Duodenal mucosa (tissue), 2 donors: ENCODE measurements around the gene COL27A1.

Source experiments
- H3K27ac ChIP-seq: one replicate; pipeline ENCODE4 v1.7.0; 2013; ENCODE audit warnings: low read depth, low read length
- H3K27me3 ChIP-seq, 2 donors: one replicate each; pipeline ENCODE4 v1.7.0; 2013; ENCODE audit warnings: low read length in 2 of 2, control low read depth in 1 of 2; ENCODE audit not compliant: insufficient read depth in 2 of 2, control insufficient read depth in 1 of 2
- H3K36me3 ChIP-seq, 2 donors: one replicate each; pipeline ENCODE4 v1.7.0; 2013; ENCODE audit warnings: low read length in 2 of 2, control low read depth in 1 of 2; ENCODE audit not compliant: insufficient read depth in 2 of 2, control insufficient read depth in 1 of 2
- H3K4me1 ChIP-seq, 2 donors: one replicate each; pipeline ENCODE4 v1.7.0; 2013; ENCODE audit warnings: low read length in 2 of 2, control low read depth in 1 of 2; ENCODE audit not compliant: insufficient read depth in 2 of 2, control insufficient read depth in 1 of 2
- H3K4me3 ChIP-seq, 2 donors: one replicate each; pipeline ENCODE4 v1.7.0; 2013; ENCODE audit warnings: low read length in 2 of 2, low read depth in 1 of 2
- H3K9ac ChIP-seq, 2 donors: one replicate each; pipeline ENCODE4 v1.7.0; 2013; ENCODE audit warnings: low read length in 2 of 2, low read depth in 1 of 2
- H3K9me3 ChIP-seq, 2 donors: one replicate each; pipeline ENCODE4 v1.7.0; 2013; ENCODE audit warnings: low read length in 2 of 2, control low read depth in 1 of 2; ENCODE audit not compliant: control insufficient read depth in 1 of 2

Gene COL27A1

DNA sequence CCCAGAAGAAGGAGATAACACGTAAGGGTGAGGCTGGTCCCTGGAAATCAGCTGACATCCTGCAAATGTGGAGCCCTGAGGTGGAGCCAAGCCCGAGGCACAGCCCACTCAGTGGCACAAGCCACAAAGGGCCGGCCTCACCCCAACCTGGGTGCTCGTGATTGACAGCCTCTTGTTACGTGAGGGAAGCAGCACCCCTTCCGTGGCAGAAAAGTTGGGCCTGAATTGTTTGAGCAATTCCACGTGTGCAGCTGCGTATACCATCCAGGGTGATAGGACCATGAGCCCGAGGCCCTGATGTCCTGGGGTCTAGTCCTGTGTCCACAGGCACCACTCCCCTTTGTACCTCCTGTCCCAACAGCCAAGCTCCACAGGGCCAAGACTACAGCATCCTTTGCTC lies 179.2 kb downstream of the COL27A1 start:
- peaks cover 17 to 44% of the 10 kb centered on the region in 2 donors for H3K36me3 ChIP-seq
- H3K4me3 ChIP-seq = no peak overlapping the region
- H3K27ac ChIP-seq = no peak overlapping the region
- no peaks in the 10 kb centered on the region for H3K27me3 ChIP-seq
- H3K9me3 ChIP-seq = no peaks in the 10 kb centered on the region
- H3K4me1 ChIP-seq = no peaks in the 10 kb centered on the region
- no peak overlapping the region for H3K9ac ChIP-seq

DNA sequence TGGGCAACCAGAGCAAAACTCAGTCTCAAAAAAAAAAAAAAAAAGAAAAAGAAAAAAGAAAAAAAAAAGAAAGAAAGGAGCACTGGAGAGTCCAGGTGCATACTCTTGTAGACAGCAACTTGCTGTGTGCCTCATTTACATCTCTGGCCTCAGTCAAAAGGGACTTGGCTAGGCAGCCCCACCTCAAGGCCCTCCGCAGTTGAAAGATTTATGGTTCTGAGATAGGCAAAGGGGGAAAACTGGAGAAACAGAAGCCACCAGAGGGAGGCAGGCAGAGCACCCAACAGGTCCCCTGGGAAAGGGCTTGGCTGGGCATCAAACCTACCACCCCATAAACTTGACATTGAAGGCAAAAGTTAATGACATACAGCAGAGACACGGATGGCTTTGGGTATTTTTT lies 180.4 kb downstream of the COL27A1 start:
- no peaks in the 10 kb centered on the region for H3K9me3 ChIP-seq
- no peak overlapping the region for H3K27ac ChIP-seq
- peaks cover 28 to 55% of the 10 kb centered on the region in 2 donors for H3K36me3 ChIP-seq
- no peak overlapping the region for H3K4me3 ChIP-seq
- no peak overlapping the region for H3K9ac ChIP-seq
- no peaks in the 10 kb centered on the region for H3K27me3 ChIP-seq
- no peaks in the 10 kb centered on the region for H3K4me1 ChIP-seq

DNA sequence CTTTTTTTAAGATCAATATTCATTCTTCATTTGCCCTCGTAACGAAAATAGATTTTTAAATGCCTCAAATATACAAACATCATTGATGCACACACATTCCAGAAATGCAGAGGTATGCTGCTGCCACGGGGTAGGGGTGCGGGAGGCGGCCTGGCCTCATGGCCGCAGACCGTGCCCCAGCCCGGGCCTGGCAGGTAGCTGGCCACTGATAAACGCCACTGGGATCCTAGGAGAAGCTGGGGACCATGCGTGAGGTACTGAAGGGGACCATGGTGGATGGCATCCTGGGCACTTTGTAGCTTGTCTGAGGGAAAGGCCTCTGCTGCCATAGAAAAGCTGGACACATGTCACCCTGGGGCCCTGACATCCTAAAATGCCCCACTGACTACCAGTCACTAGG lies 180.8 kb downstream of the COL27A1 start:
- Histone ChIP-seq H3K9ac (no peak overlapping the region), H3K36me3 (peaks cover 29 to 59% of the 10 kb centered on the region in 2 donors), H3K4me1 (no peaks in the 10 kb centered on the region), H3K4me3 (no peak overlapping the region), H3K27ac (no peak overlapping the region), H3K27me3 (no peaks in the 10 kb centered on the region), H3K9me3 (no peaks in the 10 kb centered on the region)

DNA sequence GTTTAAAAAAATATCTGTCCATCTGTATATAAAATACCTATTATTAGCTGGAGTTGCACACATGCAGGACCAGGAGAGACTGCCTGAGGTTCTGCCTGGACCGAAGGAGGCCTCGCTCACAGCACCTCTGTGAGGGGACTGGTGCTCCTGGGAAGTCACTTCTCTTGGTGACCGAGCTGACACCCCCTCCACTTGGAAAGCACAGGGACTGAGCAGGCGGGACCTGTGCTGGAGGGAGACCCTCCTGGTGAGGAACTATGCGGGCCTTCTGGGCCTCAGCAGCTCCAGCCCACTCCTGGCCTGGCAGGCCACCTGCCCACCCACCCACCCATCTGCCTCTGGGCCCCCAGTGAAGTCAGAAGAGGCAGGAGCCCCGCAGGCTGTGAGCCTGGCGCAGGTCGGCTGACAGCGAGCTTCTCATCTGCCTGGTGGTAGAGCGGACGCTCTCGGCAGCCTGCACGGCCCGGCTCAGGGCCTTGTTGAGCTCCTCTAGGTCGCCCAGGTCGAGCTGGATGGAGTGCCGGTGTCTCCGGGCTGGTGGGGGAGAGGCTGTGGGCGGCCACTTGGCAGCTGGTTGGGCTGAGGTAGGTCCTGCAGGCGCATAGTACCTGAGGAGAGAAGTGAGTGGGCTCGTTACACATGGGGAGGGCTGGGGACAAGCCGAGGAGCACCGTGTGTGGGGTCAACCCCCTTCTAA lies 181.5 kb downstream of the COL27A1 start:
- Histone ChIP-seq H3K9me3 (no peaks in the 10 kb centered on the region), H3K4me1 (no peaks in the 10 kb centered on the region), H3K9ac (no peak overlapping the region), H3K27ac (no peak overlapping the region), H3K4me3 (no peak overlapping the region), H3K36me3 (peaks cover 36 to 66% of the 10 kb centered on the region in 2 donors), H3K27me3 (no peaks in the 10 kb centered on the region)

DNA sequence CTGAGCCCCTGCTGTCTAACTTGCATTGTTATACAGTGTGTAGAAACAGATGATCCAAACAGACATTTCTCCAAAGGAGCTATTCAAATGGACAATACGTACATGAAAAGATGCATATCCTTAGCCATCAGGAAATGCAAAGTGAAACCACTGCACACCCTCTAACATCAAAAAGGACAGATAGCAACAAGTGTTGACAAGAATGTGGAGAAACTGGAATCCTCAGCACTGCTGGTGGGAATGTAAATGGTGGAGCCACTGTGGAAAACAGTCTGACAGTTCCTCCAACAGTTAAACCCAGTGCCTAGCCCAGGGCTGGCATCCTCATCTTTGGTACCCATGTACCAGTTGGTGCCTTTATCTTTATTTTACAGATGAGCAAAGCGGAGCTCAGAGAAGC lies 182.8 kb downstream of the COL27A1 start:
- H3K9ac ChIP-seq = no peak overlapping the region
- H3K4me1 ChIP-seq = no peaks in the 10 kb centered on the region
- no peaks in the 10 kb centered on the region for H3K9me3 ChIP-seq
- H3K4me3 ChIP-seq = no peak overlapping the region
- peaks cover 46 to 75% of the 10 kb centered on the region in 2 donors for H3K36me3 ChIP-seq
- H3K27me3 ChIP-seq = no peaks in the 10 kb centered on the region
- no peak overlapping the region for H3K27ac ChIP-seq

DNA sequence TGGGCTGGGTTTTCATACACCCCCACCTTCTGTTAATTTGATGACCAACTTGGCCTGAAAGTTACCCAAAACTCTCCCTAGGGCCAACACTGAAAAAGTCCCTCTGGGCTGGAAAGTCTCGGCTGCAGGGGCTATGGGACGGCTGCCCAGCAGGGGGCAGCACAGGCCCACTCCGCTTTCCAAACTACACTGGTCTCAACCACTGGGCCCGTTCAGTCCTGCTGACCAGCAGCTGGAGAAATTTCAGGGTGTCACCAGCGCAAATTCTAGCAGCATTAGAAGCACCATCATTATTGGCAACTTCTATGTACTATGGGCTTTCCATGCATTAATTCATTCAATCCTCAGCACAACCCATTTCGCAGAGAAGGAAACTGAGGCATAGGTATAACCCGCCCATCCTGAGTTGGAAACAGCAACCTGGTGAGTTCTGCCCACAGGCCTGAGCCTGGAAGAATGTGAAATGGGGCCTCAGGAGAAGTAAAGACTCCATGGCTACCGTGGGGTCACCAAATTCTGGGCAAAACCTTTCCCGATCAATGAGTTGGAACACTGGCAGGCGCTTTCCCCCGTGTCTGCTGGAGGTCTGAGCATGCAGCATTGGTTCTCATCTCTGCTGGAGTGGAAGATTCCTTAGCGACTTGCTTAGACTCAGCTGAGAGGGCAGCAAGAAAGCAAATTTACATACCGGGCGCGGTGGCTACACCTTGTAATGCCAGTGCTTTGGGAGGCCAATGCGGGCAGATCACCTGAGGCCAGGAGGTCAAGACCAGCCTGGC lies 184.0 kb downstream of the COL27A1 start:
- no peaks in the 10 kb centered on the region for H3K9me3 ChIP-seq
- H3K27me3 ChIP-seq = no peaks in the 10 kb centered on the region
- no peaks in the 10 kb centered on the region for H3K4me1 ChIP-seq
- H3K36me3 ChIP-seq = peaks cover 57 to 86% of the 10 kb centered on the region in 2 donors
- H3K9ac ChIP-seq = no peak overlapping the region
- H3K4me3 ChIP-seq = no peak overlapping the region
- H3K27ac ChIP-seq = no peak overlapping the region

DNA sequence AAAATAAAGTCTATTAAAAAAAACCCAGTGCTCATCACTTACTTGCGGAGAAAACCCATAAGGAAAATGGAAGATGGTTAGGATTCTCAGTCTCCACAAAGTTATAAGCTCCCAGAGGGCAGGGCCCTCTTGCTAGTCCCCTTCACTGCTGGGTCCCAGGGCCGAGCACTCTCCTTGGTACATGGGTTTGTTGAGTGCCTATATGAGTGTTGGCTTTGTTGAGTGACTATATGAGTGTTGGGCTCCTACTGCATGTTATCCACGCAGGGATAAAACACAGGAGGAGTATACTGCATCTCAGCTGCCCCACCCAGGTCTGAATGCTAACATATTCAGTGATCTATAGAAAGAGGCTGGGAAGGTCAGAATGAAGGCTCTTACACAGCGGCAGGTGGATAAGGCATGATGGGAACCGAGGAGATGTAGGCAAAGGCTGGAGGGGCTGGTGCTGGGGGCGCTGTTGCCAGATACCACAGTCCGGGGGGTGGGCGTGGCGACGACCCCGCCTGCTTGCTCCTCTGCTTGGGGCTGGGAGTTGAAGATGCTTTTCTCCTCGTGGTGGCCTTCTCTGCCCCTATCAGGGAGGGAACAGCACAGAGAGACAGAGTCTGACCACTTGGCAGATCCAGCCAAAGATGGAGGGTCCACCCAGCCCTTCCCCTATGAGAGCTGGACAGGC lies 186.0 kb downstream of the COL27A1 start:
- Histone ChIP-seq H3K9ac (no peak overlapping the region), H3K4me1 (no peaks in the 10 kb centered on the region), H3K27ac (no peak overlapping the region), H3K36me3 (peaks cover 71 to 91% of the 10 kb centered on the region in 2 donors), H3K27me3 (no peaks in the 10 kb centered on the region), H3K9me3 (no peaks in the 10 kb centered on the region), H3K4me3 (no peak overlapping the region)

DNA sequence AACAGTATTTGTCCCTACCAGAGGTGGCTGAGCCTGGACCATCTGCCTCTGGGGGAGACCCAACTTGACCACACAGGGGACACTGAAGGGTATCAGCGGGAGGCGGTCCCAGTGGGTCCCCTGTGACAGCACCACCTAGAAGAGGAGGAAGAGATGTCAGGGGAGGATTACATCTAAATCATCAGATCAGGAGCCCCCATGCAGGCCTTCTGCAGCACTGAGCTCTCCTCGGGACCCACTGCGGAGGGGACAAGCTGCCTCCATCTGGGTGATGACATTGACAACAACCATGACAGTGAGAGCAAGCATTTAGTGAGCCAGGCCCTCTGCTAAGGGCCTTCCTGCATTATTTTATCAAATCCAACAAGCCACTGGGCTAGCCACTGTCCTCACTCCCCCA lies 186.7 kb downstream of the COL27A1 start:
- Histone ChIP-seq H3K4me3 (no peak overlapping the region), H3K9ac (no peak overlapping the region), H3K9me3 (no peaks in the 10 kb centered on the region), H3K27ac (no peak overlapping the region), H3K36me3 (peaks cover 77 to 92% of the 10 kb centered on the region in 2 donors), H3K4me1 (no peaks in the 10 kb centered on the region), H3K27me3 (no peaks in the 10 kb centered on the region)

DNA sequence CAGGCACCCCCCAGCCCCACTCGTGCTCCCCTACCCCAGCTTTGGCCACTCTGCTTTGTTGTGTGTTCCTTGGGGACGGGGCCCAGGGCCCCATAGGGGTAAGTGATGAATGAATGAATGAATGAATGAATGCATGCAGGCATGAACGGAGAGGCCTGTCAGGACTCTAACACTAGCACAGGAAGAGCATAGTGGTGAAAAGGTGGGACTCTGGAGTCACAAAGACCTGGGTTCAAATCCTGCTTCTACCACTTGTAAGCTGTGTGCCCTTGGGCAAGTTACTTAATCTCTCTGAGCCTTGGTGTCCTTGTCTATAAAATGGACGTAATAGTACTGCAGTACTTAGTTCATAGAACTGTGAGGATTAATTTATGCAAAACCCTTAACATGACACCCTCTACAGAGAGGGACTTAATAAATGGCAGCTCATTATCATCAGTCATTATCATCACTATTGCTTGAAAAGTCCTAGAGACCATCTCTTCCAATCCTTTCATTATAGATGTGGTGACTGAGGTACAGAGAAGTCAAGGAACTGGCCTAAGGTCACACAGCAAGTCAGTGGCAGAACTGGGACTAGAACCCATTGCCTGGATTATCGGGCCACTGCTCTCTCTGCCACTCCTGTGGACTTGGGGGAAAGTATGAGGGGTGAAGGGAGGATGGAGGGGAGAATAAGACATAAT lies 187.6 kb downstream of the COL27A1 start:
- Histone ChIP-seq H3K9me3 (no peaks in the 10 kb centered on the region), H3K9ac (no peak overlapping the region), H3K36me3 (peaks cover 76 to 90% of the 10 kb centered on the region in 2 donors), H3K27me3 (no peaks in the 10 kb centered on the region), H3K4me1 (no peaks in the 10 kb centered on the region), H3K4me3 (no peak overlapping the region), H3K27ac (no peak overlapping the region)
